GM18505 (cell line): ENCODE measurements around the gene MAGEB16.

Experiments used
- ATAC-seq: cut with Tn5 transposase; IDR thresholded peaks from one replicate; pipeline ENCODE4 v1.9.1; 2021; ENCODE audit not compliant: unreplicated experiment
- POLR2A ChIP-seq: IDR thresholded peaks from 4 replicates; pipeline ENCODE4 v1.6.1; 2011; ENCODE audit warnings: borderline replicate concordance; ENCODE audit not compliant: insufficient read depth, insufficient read length; ENCODE audit errors: extremely low read depth

The MAGEB16 gene

GRCh38 chrX:35798042-35798441, at the start of gene MAGEB16:
Gene MAGEB16 (plus strand): TSS chrX:35798342. CDS start chrX:35802197, 3,855 bp downstream.
- ATAC-seq, result no peak
- TF ChIP-seq POLR2A, result no peak

- ATAC-seq, result no peak
- no peak for TF ChIP-seq POLR2A
Observed at GRCh38 chrX:35773958-35774564, 24.1 kb upstream of the MAGEB16 start.

GRCh38 chrX:35785075-35785474, 13.1 kb upstream of the MAGEB16 start:
- TF ChIP-seq POLR2A, result no peak
- no peak for ATAC-seq

GRCh38 chrX:35786271-35786670, 11.9 kb upstream of the MAGEB16 start:
- TF ChIP-seq POLR2A, result no peak
- ATAC-seq, result no peak

- no peak for TF ChIP-seq POLR2A
- ATAC-seq, result no peak
Observed at GRCh38 chrX:35787867-35788266, 10.3 kb upstream of the MAGEB16 start.

- TF ChIP-seq POLR2A, result no peak
- no peak for ATAC-seq
Observed at GRCh38 chrX:35800474-35800873, 2.3 kb downstream of the MAGEB16 start.

GRCh38 chrX:35809781-35810180, 11.6 kb downstream of the MAGEB16 start:
- no peak for ATAC-seq
- TF ChIP-seq POLR2A, result no peak

- TF ChIP-seq POLR2A, result no peak
Observed at GRCh38 chrX:35819241-35819640, 21.1 kb downstream of the MAGEB16 start.

GRCh38 chrX:35826503-35826902, 28.4 kb downstream of the MAGEB16 start:
- TF ChIP-seq POLR2A, result no peak

More at GRCh38 chrX:35819241-35819640, 21.1 kb downstream of the MAGEB16 start:
- ATAC-seq, result no peak

GRCh38 chrX:35829501-35829900, 31.4 kb downstream of the MAGEB16 start:
- no peak for ATAC-seq
- no peak for TF ChIP-seq POLR2A

More at GRCh38 chrX:35826503-35826902, 28.4 kb downstream of the MAGEB16 start:
- ATAC-seq, result no peak

- ATAC-seq, result no peak
- no peak for TF ChIP-seq POLR2A
Observed at GRCh38 chrX:35841872-35842271, 43.7 kb downstream of the MAGEB16 start.

GRCh38 chrX:35842674-35843073, 44.5 kb downstream of the MAGEB16 start:
- no peak for TF ChIP-seq POLR2A
- ATAC-seq, result no peak

GRCh38 chrX:35847736-35848135, 49.6 kb downstream of the MAGEB16 start:
- no peak for TF ChIP-seq POLR2A
- ATAC-seq, result no peak
